Astrocyte of the cerebellum (primary cell): ENCODE data around the gene C19orf67.
"Not testable (repeated sequence)": the region's sequence is repeated elsewhere in the genome, so short reads cannot be mapped to it uniquely, and the experiment has no call there.

Source experiments
- DNase-seq: peaks from one replicate; pipeline ENCODE4 v3.0.0-alpha.2; 2011; ENCODE audit warnings: low read depth
- H3K4me3 ChIP-seq: 2 replicates; pipeline ENCODE4 v1.5.1; 2011; ENCODE audit warnings: mild to moderate bottlenecking, low read depth, low read length, moderate library complexity
- CTCF ChIP-seq: IDR thresholded peaks from 2 replicates; pipeline ENCODE4 v1.5.1; 2012; ENCODE audit warnings: low read length, low read depth, moderate library complexity, mild to moderate bottlenecking; ENCODE audit errors: missing control alignments
- in situ Hi-C: cut with HindIII; loops from 2 replicates; pipeline ENCODE4 v1.10.0; 2017; ENCODE audit warnings: low sequenced_read_pairs

Gene C19orf67

DNA sequence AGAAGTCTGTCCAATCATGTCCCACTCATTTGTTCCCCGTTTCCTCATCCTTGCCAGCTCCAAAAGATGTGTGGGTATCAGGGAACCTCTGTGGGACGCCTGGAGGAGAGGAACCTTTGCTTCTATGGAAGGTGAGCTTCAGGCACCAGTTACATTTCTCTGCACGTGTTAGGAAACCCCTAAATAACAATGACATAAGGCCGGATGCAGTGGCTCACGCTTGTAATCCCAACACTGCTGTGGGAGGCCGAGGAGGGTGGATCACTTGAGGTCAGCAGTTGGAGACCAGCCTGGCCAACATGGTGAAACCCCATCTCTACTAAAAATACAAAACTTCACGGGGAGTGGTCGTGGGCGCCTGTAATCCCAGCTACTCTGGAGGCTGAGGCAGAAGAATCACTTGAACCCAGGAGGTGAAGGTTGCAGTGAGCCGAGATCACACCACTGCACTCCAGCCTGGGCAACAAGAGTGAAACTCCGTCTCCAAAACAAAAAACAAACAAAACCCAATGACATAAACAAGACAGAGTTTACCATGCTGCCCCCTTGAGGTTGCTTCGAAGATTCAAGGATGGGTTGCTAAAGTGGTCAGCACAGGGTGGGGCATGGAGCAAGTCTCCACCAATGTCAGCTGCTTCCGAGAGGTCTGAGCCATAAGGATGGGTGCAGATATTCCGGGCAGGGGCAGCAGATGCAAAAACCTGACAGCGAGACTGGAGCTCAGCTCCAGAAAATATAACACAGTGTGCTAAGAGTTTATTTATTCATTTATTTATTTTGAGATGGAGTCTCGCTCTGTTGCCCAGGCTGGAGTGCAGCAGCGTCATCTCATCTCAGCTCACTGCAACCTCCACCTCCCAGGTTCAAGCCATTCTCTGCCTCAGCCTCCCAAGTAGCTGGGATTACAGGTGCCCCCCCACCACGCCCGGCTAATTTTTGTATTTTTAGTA is 42.6 kb downstream of the C19orf67 start:
- H3K4me3 ChIP-seq, in situ Hi-C loops: not testable (repeated sequence)
- TF ChIP-seq CTCF: peak; percentile 55
- DNase-seq: peak; percentile 43

GRCh38 chr19:14039181-14039580 is 46.4 kb downstream of the C19orf67 start:
- no peak for DNase-seq
- no peak for TF ChIP-seq CTCF
- in situ Hi-C loops: no loop called here
- no peak overlapping the region for H3K4me3 ChIP-seq

GRCh38 chr19:14035706-14036105 is 49.9 kb downstream of the C19orf67 start:
- DNase-seq: peak; percentile 43
- no peak for TF ChIP-seq CTCF
- no peak overlapping the region for H3K4me3 ChIP-seq
- in situ Hi-C loops: no loop called here

DNA sequence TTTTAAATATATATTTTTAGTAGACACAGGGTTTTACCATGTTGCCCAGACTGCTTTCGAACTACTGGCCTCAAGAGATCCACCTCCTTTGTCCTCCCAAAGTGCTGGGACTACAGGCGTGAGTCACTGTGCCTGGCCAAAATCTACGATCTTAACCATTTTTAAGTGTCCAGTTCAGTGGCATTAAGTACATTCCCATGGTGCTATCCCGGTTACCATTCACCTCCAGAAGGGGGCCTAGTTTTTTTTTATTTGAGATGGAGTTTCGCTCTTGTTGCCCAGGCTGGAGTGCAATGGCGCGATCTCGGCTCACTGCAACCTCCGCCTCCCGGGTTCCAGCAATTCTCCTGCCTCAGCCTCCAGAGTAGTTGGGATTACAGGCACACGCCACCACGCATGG is 50.4 kb downstream of the C19orf67 start:
- DNase-seq, H3K4me3 ChIP-seq, in situ Hi-C loops: not testable (repeated sequence)

GRCh38 chr19:14033946-14034345 is 51.6 kb downstream of the C19orf67 start:
- no peak overlapping the region for H3K4me3 ChIP-seq
- TF ChIP-seq CTCF: no peak
- DNase-seq: no peak
- in situ Hi-C loops: no loop called here

- in situ Hi-C loops: no loop called here
- no peak for DNase-seq
- H3K4me3 ChIP-seq: peak within 1 kb of the TSS; percentile 52
- TF ChIP-seq CTCF: peak; percentile 71
Measured at GRCh38 chr19:14031719-14032480, 53.7 kb downstream of the C19orf67 start, which contains the start of gene IL27RA. IL27RA (plus strand) TSS chr19:14031762; CDS start chr19:14031873, 111 bp downstream.
